Heart left ventricle (tissue), 16 donors: ENCODE results near the gene DBH. TPM values are rescaled to one million over a fixed set of nuclear protein-coding genes. Genes with fewer than 3 reads are reported as not detected.

Source experiments
- ATAC-seq, 4 donors: fragments of 200-7000 bp; cut with Tn5 transposase; one replicate each; pipeline ENCODE4 v1.9.1; 2020 to 2022; ENCODE audit warnings: moderate library complexity in 4 of 4, mild to moderate bottlenecking in 3 of 4, moderate number of reproducible peaks in 1 of 4
- DNase-seq, 5 donors: peaks; one replicate each; pipeline ENCODE4 v3.0.0-alpha.2; 2020
- H3K27ac ChIP-seq, 12 donors: fragments of 200-600 bp; sonication (generic) in 4 of 12; one replicate each; pipeline versions ENCODE4 v1.5.0 to v1.8.0; 2016 to 2022; ENCODE audit warnings: mild to moderate bottlenecking in 2 of 12
- H3K27me3 ChIP-seq, 9 donors: fragments of 200-600 bp; sonication (generic) in 2 of 9; one replicate each; pipeline versions ENCODE4 v1.5.1 to v1.8.0; 2016 to 2022; ENCODE audit warnings: mild to moderate bottlenecking in 3 of 9
- H3K36me3 ChIP-seq, 9 donors: fragments of 200-600 bp; sonication (generic) in 2 of 9; one replicate each; pipeline versions ENCODE4 v1.5.0 to v1.8.0; 2018 to 2022; ENCODE audit warnings: mild to moderate bottlenecking in 2 of 9
- H3K4me1 ChIP-seq, 12 donors: fragments of 200-600 bp; sonication (generic) in 4 of 12; one replicate each; pipeline versions ENCODE4 v1.5.0 to v1.8.0; 2016 to 2022; ENCODE audit warnings: mild to moderate bottlenecking in 3 of 12
- H3K4me3 ChIP-seq, 12 donors: fragments of 200-600 bp; sonication (generic) in 4 of 12; one replicate each; pipeline versions ENCODE4 v1.5.0 to v1.8.0; 2017 to 2022; ENCODE audit warnings: mild to moderate bottlenecking in 9 of 12, moderate library complexity in 4 of 12
- H3K9me3 ChIP-seq, 12 donors: fragments of 200-600 bp; sonication (generic) in 4 of 12; one replicate each; pipeline versions ENCODE4 v1.5.0 to v1.8.0; 2016 to 2022; ENCODE audit warnings: mild to moderate bottlenecking in 1 of 12
- POLR2A ChIP-seq, 2 donors: fragments of 450-650 bp; IDR thresholded peaks; one replicate each; pipeline ENCODE4 v1.6.1; 2017; ENCODE audit warnings: antibody characterized with exemption in 2 of 2, mild to moderate bottlenecking in 2 of 2, moderate library complexity in 2 of 2
- WGBS, 4 donors: extraction: QIAGEN DNeasy Blood & Tissue Kit in 2 of 4; methylation state at CpG; one replicate each; pipeline versions ENCODE4 v1.1.5 to v1.1.7; 2013 to 2018; 5-methylcytosine and 5-hydroxymethylcytosine counted together
- intact Hi-C, 10 donors: fragments of 100-400 bp; cut with DNase I; formaldehyde crosslinking; loops; one replicate each; pipeline versions ENCODE4 v1.11.1 to v1.14.2; 2022
- polyA plus RNA-seq, 2 donors: library from polyadenylated mRNA; stranded (reverse); fragments of 200-250 nt; gene quantifications; one replicate each; pipeline ENCODE4 v1.2.3, GENCODE V29; 2013
- total RNA-seq, 9 donors: library from RNA; depleted of rRNA in 2 of 9; stranded (reverse); fragments of >200 nt in 2 of 9; fragmentation: NEBNext Ultra II Directional in 3 of 9; extraction: Animal tissue kit (Norgen Biotek cat#: 25700) in 3 of 9; gene quantifications; one replicate each; pipeline versions ENCODE4 v1.1.0 to v1.2.4, GENCODE V29; 2016 to 2023
- TF ChIP-seq, protein P1 (sequence below), 12 donors: fragments of 200-600 bp; sonication (generic) in 4 of 12; IDR thresholded peaks; one replicate each; pipeline versions ENCODE4 v1.5.0 to v1.8.0; 2018 to 2022; ENCODE audit warnings: antibody characterized with exemption in 12 of 12, mild to moderate bottlenecking in 5 of 12
- donor health status: ischemic (EF 13 %, LVEDD 7.1; RV severe dilation, severe dysfunction).
- donor health status: healthy with polysubstance abuse.
- donor health status: DM: no; HTN: yes; CAD: no.
- donor health status: DM: no; HTN: no; CAD: no.
- donor health status: ischemic (EF 25% LVEDD 6.9; RV normal size, moderate dysfunction).
- donor health status: ischemic (EF 25% LVEDD 5.7; RV mildly dilated, moderate dysfunction).
- donor health status: healthy.
- donor health status: DM: yes; HTN: yes; CAD: no.
- donor health status: ischemic (EF 35%, LVEDD 5.7; RV mildly dilated, moderate dysfunction).
- donor health status: nonischemic (EF 11% LVEDD 7.7; RV severe dilation, severe dysfunction).
- donor health status: DM: yes; HTN: yes; CAD: no.
- donor health status: PGD.
- donor health status: ischemic (EF 29% LVEDD 5.4; RV normal size, mild dysfunction).
- donor health status: nonischemic (EF 23%, LVEDD 6.1; RV moderate dilation, normal function).

Gene DBH
- total and polyA plus RNA-seq, 11 donors, result 0.06 to 0.08 TPM; not detected in 9

DNA sequence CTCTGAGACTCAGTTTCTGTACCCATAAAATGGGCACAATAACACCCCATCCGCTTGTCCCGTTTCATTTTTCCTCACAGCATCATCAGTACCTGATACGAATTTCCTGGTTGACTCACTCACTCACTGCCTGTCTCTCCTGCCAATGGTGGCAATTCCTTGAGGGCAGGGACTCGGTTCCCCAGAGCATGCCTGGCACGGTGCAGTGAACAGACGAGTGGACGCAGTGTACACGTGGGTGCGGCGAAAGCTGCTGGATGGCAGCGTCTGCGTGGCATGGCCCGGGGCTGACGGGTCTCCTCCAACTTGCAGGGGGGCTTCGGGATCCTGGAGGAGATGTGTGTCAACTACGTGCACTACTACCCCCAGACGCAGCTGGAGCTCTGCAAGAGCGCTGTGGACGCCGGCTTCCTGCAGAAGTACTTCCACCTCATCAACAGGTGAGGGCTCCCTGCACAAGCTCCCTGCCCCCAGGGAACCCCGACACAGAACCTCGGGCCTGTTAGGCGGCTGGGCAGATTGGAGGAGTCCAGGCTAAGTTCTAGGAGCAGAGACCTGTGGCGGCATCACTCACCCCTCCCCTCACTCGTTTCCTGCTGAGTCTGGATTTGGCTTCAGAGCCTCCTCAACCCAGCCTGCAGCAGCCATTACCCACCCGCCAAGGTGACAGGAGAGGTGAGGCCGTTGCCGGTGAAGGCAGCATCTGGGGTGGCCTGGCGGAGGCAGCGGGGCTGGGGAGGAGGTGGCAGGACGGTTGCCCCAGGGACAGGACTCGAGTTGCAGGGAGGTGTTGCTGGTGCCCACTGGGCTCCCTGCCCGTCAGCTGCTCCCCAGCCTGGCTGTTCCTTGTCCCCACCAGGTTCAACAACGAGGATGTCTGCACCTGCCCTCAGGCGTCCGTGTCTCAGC is 20.3 kb downstream of the DBH start:
- H3K36me3 ChIP-seq, result no peaks in the 10 kb centered on the region
- H3K9me3 ChIP-seq, result no peaks in the 10 kb centered on the region
- H3K4me3 ChIP-seq, result no peak overlapping the region
- H3K27ac ChIP-seq, result no peak overlapping the region
- intact Hi-C loops, result loop anchor here in 1 of 10 donors (10.0 kb wide), 1 partner anchor 72 kb away; no protein-coding TSS in a partner anchor
- DNase-seq (no peak), ATAC-seq (no peak)
- H3K27me3 ChIP-seq, result peaks cover 7 to 71% (median 23%) of the 10 kb centered on the region in 9 donors
- 71 to 80% (median 75%) methylated on average over 28 to 36 of the region's 36 CpGs for WGBS, 4 donors
- H3K4me1 ChIP-seq, result peaks cover 0 to 17% (median 13%) of the 10 kb centered on the region in 12 donors
- TF ChIP-seq, protein P1, sequence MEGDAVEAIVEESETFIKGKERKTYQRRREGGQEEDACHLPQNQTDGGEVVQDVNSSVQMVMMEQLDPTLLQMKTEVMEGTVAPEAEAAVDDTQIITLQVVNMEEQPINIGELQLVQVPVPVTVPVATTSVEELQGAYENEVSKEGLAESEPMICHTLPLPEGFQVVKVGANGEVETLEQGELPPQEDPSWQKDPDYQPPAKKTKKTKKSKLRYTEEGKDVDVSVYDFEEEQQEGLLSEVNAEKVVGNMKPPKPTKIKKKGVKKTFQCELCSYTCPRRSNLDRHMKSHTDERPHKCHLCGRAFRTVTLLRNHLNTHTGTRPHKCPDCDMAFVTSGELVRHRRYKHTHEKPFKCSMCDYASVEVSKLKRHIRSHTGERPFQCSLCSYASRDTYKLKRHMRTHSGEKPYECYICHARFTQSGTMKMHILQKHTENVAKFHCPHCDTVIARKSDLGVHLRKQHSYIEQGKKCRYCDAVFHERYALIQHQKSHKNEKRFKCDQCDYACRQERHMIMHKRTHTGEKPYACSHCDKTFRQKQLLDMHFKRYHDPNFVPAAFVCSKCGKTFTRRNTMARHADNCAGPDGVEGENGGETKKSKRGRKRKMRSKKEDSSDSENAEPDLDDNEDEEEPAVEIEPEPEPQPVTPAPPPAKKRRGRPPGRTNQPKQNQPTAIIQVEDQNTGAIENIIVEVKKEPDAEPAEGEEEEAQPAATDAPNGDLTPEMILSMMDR (IDR thresholded peaks at IDR 0.05), result no peak
- TF ChIP-seq POLR2A (IDR thresholded peaks at IDR 0.05), result no peak

- ATAC-seq, result peak in 1 of 4 donors; percentile 6
- Histone ChIP-seq H3K27me3 (peaks cover 7 to 72% (median 23%) of the 10 kb centered on the region in 9 donors), H3K4me1 (peaks cover 0 to 17% (median 13%) of the 10 kb centered on the region in 12 donors), H3K36me3 (no peaks in the 10 kb centered on the region), H3K4me3 (no peak overlapping the region), H3K9me3 (no peaks in the 10 kb centered on the region), H3K27ac (no peak overlapping the region)
- DNase-seq, result no peak
- intact Hi-C loops, result loop anchor here in 1 of 10 donors (10.0 kb wide), 1 partner anchor 72 kb away; no protein-coding TSS in a partner anchor
- WGBS, 4 donors, result 81 to 86% (median 82%) methylated on average over 13 of the region's 13 CpGs
- no peak for TF ChIP-seq POLR2A (IDR thresholded peaks at IDR 0.05)
- TF ChIP-seq, protein P1 (IDR thresholded peaks at IDR 0.05), result peak in 1 of 12 donors; percentile 11
These were observed 21.0 kb downstream of the DBH start for GRCh38 chr9:133657120-133657661.

DNA sequence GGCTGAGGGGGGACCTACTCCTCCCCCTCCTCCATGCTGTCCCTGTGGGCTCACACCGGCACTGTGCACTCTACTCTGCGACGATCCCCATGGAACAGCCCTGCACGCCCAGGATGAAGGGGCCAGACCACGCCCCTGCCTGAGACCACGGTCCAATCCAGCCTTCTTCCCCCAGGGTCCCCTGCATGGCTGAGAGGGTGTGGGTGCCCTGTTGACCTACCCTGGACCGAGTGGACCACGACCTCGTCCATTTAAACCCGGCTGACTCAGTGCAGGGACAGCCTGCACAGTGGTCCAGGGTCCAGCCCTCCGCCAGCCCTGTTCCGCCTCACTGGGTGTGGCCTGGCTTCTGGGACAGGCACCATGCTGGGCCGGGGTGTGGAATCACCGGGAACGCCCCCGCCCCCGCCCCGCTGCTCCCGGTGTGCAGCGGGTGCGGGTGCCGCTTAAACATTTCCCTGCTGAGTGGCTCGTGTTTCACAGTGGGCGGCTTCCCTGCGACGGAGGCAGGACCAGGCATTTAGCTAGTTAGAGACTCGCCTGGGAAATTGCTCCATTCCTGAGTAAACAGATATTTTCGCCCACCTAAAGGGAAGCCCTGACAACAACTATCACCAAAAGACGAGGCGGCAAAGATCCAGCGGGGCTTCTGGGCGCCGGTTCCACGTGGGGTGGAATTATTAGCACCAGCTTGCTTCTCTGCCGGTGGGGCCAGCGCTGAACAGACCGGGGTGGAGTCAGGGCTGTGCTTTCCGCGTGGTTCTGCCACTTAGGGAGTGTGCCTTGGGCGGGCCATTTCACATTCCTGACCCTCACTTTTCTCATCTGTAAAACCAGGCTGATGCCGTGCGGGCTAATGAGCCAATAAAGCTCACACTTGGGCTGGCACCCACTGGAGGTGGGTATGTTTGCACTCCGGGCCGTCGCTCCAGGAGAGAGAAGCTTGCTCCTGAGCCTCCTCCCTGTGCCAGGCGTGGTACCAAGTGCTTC is 22.6 kb downstream of the DBH start:
- intact Hi-C loops, result loop anchor here in 1 of 10 donors (10.0 kb wide), 1 partner anchor 74 kb away; no protein-coding TSS in a partner anchor
- H3K27me3 ChIP-seq, result peaks cover 7 to 68% (median 20%) of the 10 kb centered on the region in 9 donors
- WGBS, 4 donors, result 10 to 18% (median 12%) methylated on average over 26 to 46 of the region's 46 CpGs
- no peak overlapping the region for H3K27ac ChIP-seq
- peak; percentile 57 to 85 (median 78) for ATAC-seq
- H3K4me3 ChIP-seq, result peak overlapping the region in 11 of 12 donors; percentile 4 to 35 (median 25)
- no peak for TF ChIP-seq POLR2A (IDR thresholded peaks at IDR 0.05)
- TF ChIP-seq, protein P1 (IDR thresholded peaks at IDR 0.05), result no peak
- peaks cover 0 to 17% (median 13%) of the 10 kb centered on the region in 12 donors for H3K4me1 ChIP-seq
- no peaks in the 10 kb centered on the region for H3K36me3 ChIP-seq
- no peaks in the 10 kb centered on the region for H3K9me3 ChIP-seq
- peak in 4 of 5 donors; percentile 28 to 66 (median 40) for DNase-seq
